M059J (cell line): ENCODE results near the gene IQSEC1. TPM values are rescaled to one million over a fixed set of nuclear protein-coding genes. Genes with fewer than 3 reads are reported as not detected.

Source experiments
- DNase-seq: peaks from one replicate; pipeline ENCODE4 v3.0.0-alpha.2; 2012; ENCODE audit warnings: low read depth
- total RNA-seq: library from RNA; depleted of rRNA; stranded (reverse); fragments of >200 nt; shearing (Covaris generic); gene quantifications from 2 replicates; pipeline ENCODE4 v1.2.3, GENCODE V29; 2014

Gene IQSEC1
- total RNA-seq, 1 experiment from 2014 or later, result 7.4 TPM

GRCh38 chr3:13049400-13049799 is 23.8 kb downstream of the IQSEC1 start:
- no peak for DNase-seq

- no peak for DNase-seq
These were observed 25.7 kb downstream of the IQSEC1 start for GRCh38 chr3:13047296-13048165.

- no peak for DNase-seq
These were observed 26.5 kb downstream of the IQSEC1 start for GRCh38 chr3:13046569-13047274.

- DNase-seq, result no peak
These were observed 27.2 kb downstream of the IQSEC1 start for GRCh38 chr3:13045904-13046568.

DNA sequence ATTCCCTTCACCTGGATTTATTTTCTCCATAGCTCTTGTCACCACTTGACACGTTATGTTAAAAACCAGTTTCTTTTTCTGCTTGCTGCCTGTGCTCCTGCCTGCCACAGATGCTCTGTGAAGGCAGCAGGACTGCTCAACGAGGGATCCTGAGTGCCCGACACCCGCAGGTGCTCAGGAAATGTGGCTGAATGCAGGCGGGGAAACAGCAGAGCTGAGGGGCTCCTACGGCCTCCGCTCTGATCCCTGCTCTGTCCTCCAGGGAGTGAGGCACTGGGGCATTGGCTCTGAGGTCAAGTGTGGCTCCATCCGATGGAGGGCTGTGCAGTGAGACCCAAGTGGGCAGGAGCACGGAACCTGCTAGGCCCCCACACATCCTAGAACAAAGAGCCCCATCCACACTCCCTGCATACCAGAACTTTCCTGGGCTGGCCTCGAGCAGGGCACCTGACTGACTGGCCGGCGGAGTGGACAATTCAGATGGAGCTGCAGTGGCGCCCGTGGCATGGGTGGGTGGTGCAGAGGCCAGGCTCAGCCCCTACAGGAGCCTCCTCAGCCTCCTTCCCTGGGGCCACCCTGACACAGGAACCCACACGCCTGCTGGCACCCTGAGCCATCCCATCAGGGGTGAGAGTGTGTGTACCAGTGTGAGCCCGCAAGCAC is 27.9 kb downstream of the IQSEC1 start:
- no peak for DNase-seq

GRCh38 chr3:13044496-13045240 is 28.6 kb downstream of the IQSEC1 start:
- no peak for DNase-seq

GRCh38 chr3:13043656-13044055 is 29.6 kb downstream of the IQSEC1 start:
- no peak for DNase-seq

GRCh38 chr3:13042715-13043271 is 30.4 kb downstream of the IQSEC1 start:
- no peak for DNase-seq

DNA sequence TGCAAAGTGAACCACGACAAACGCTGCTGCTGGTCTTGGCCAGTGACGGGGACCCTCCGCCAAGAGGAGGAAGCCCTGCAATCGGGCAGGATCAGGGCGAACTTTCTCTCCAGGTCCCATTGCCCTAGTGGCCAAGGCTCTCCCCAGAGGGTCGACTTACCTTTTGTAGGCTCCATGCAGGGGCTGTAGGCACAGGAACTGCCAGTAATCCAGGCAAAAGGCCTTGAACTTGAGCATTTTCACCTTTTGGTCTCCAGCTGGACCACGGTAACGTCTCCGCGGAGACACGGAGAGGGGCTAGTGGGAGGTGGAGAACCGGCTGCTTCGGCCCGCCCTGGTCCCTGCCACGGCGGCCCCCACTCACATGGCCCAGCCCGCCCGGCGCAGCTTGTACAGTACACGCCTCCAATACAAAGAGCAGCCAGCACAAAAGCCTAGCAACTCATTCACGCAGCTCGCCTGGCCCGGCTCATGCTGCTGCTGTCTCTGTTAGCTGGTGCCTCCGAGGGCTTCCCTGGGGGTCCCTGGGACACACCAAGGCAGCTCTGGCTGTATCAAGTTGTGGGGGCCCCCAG is 31.0 kb downstream of the IQSEC1 start:
- DNase-seq, result no peak

DNA sequence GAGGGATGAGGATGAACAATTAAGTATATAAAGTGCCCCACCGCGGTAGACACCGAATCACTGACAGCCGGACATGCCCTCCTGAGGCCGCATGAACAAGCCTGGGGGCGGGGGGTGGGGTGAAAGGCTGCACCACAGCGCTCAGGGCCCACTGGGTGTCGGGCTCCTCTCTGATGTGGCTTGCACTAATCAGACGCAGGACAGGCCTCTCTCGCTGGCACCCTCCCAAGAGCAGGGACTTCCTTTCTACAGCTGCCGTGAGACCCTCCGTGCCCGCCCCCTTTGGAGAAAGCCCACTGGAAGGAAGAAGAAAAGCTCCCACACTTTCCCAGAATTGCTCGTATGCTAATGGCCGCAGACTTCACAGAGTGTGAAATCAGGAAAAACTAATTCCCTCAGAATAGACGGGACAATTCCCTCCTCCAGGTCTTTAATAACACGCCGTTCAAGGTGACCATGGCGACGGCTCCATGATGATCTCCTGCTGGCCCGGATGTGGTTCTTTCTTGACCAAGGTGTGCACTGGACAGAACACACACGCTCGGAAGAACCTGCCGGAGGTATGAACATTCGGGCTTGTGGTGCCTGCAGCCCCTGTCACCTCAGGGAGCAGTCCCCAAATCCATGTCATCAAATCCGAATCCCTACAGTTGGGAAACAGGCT is 32.0 kb downstream of the IQSEC1 start:
- DNase-seq, result no peak

GRCh38 chr3:13040361-13041074 is 32.7 kb downstream of the IQSEC1 start:
- no peak for DNase-seq

GRCh38 chr3:13039213-13039896 is 33.9 kb downstream of the IQSEC1 start:
- no peak for DNase-seq

- DNase-seq, result no peak
These were observed 35.6 kb downstream of the IQSEC1 start for GRCh38 chr3:13037458-13038117.

DNA sequence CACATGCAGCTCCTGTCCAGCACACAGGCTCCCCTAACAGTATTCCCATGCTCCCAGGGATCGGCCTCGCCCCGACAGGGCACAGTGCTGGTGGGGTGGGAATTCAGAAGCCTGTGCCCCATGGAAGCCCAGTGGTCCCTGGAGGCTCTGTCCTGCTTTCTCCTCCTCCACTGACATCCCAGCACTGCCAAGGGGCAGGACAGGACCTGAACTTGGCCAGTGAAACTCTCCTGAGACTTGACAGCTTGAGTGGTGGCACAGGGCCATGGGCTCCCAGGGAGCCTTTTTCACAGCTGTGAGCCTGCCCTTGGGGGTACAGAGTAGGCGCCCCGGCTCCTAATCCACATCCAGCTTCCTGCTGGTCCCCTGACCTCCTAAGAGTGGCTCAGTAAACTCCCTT is 38.4 kb downstream of the IQSEC1 start:
- no peak for DNase-seq

DNA sequence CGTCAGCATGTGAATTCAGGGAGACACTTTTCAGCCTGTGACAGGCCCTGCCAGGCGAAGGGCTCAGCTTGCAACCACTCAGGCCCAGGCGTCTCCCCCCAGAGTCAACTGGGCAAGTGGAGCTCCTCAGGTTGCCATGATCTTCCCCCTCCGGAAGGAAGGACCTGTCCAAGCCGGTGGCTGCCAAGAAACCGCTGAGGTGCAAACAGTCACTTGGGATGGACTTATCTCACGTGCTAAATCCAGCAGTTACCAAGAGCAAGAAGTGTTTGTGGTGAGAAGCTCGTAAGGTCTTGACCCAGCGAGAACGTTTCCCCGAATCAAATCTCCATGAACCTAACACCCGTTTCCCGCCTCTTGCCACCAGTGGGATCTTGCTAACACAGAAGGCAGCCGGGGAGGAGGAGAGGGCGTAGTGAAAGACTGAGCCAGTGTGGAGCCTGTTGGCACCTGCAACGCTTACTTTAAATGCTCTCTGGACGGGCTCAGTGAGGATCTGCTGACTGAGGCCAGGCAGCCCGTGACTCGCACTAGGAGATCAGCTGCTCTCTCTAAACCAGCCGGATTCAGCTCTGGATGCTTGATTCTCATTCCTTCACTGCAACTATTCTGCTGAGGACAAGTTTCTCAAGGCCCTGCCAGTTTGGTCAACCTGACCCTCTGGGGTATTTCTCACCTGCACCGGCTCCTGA is 39.0 kb downstream of the IQSEC1 start:
- DNase-seq, result no peak

DNA sequence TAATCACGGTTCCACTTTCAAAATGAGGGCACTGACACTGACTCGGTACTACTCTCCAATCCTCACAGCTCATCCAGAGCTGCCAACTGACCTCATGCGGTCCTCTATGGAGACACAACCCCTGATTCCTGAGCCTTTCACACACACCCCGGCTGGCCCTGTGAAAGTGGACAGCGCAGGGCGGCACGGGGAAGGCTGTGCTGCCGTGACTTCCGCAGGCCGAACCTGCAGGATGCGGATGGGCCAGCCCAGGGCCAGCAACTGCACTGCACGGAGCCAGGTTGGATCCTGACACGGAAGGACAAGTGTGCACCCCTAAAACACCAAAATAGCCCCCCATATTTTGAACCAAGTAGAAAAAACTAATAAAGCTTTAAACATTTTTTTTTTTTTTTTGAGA is 41.0 kb downstream of the IQSEC1 start:
- DNase-seq, result no peak

DNA sequence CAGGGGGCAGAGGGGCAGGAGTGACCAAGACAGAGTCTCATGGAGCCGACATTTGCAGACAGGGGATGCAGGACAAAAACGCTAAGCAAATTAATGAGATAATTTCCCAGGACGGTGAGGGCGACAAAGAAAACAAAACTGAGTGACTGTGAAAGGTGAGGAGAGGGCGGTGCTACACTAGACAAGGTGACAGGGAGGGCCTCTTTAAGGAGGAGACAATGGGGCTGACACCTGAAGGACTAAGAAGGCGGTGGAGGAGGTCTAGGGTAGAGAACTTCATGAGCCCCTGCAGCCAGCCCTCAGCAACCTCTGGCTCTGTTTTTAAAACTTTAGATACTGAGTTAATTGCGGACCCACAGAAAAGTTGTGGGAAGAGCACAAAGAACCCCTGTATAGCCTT is 41.6 kb downstream of the IQSEC1 start:
- no peak for DNase-seq

- DNase-seq, result no peak
These were observed 42.5 kb downstream of the IQSEC1 start for GRCh38 chr3:13030684-13031083.
